Activated naive CD8-positive, alpha-beta T cell treated with anti-CD3 and anti-CD28 coated beads, Interleukin-2, amount 10 ng/mL, durations not matched to agents 7 days and 5 days (primary cell): ENCODE measurements around the gene SHB. TPM values are rescaled to one million over a fixed set of nuclear protein-coding genes. Genes with fewer than 3 reads are reported as not detected.
A peak's percentile ranks its signal among the peaks of the same experiment; 100 is the strongest.

Source experiments
- ATAC-seq: fragments of 150-1000 bp; cut with Tn5 transposase; one replicate; pipeline ENCODE4 v1.10.0; 2021; ENCODE audit warnings: low read depth, moderate library complexity
- POLR2A ChIA-PET: fragments of 350-600 bp; sonication (Branson Sonifier 250); formaldehyde crosslinking; loops from one replicate; lab custom pipeline; 2021; ENCODE audit warnings: antibody characterized with exemption; lab: Charles Lee
- DNase-seq: peaks from one replicate; pipeline ENCODE4 v3.0.0; 2021
- H3K27ac Mint-ChIP-seq: one replicate; pipeline ENCODE4 v1.8.0; 2022; ENCODE audit warnings: mild to moderate bottlenecking, mixed read lengths
- H3K27me3 Mint-ChIP-seq: one replicate; pipeline ENCODE4 v1.8.0; 2022; ENCODE audit warnings: mild to moderate bottlenecking, moderate library complexity, mixed read lengths
- H3K36me3 Mint-ChIP-seq: one replicate; pipeline ENCODE4 v1.8.0; 2021; ENCODE audit warnings: mild to moderate bottlenecking, mixed read lengths
- H3K4me1 Mint-ChIP-seq: one replicate; pipeline ENCODE4 v1.8.0; 2021; ENCODE audit warnings: mixed read lengths
- H3K4me3 Mint-ChIP-seq: one replicate; pipeline ENCODE4 v1.8.0; 2022; ENCODE audit warnings: mild to moderate bottlenecking, moderate library complexity, mixed read lengths
- H3K9me3 Mint-ChIP-seq: one replicate; pipeline ENCODE4 v1.8.0; 2021; ENCODE audit warnings: mixed read lengths
- total RNA-seq, 2 experiments: library from RNA; stranded (reverse); gene quantifications; one replicate each; pipeline ENCODE4 v1.2.3, GENCODE V29; 2021

SHB gene
- total RNA-seq, 2 experiments from 2014 or later, result 0.78 to 1.1 TPM

GRCh38 chr9:38082446-38083287, 13.6 kb upstream of the SHB start:
- Mint-ChIP-seq H3K4me3 (no peak overlapping the region), H3K4me1 (no peaks in the 10 kb centered on the region), H3K27ac (no peak overlapping the region), H3K9me3 (no peaks in the 10 kb centered on the region), H3K36me3 (no peaks in the 10 kb centered on the region), H3K27me3 (peaks cover 14% of the 10 kb centered on the region)
- POLR2A ChIA-PET, result no interaction called here
- no peak for ATAC-seq
- no peak for DNase-seq

DNA sequence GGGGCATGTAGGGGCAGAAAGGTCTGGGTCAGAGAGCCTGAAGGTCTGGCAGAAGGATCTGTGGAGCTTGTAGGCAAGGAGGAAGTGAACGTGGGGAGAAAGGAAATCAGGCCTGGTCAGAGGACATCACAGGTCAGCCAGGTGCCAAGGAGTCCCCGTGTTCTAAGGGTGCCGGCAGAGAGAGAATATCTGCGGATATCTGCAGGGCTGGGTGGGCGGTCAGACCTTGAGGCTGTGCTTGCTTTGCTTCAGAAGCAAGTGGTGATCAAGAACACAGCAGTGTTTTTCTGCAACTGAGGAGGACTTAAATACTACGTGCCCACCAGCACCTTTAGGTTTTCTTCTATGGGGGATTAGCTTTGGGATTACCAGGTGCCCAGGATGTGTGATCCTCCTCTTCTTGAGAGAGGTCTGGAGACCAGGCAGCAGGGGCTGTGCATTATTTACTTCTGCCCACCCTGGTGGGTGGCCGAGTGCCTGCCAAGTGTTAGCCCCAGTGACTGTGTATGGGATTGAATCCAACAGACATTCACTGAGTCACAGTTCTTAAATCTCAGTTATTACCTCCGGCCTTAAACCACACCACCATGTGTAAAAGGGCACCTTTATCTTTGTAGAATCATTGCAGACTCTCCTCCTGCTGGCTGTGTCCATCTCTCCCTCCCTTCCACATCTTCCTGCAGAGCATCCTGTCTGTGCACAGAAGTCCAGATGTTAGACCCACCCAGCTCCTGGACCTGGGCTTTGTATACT, 12.5 kb upstream of the SHB start:
- H3K27me3 Mint-ChIP-seq, result peaks cover 20% of the 10 kb centered on the region
- no peak for DNase-seq
- H3K27ac Mint-ChIP-seq, result no peak overlapping the region
- H3K36me3 Mint-ChIP-seq, result no peaks in the 10 kb centered on the region
- POLR2A ChIA-PET, result no interaction called here
- no peaks in the 10 kb centered on the region for H3K9me3 Mint-ChIP-seq
- no peak for ATAC-seq
- H3K4me3 Mint-ChIP-seq, result no peak overlapping the region
- no peaks in the 10 kb centered on the region for H3K4me1 Mint-ChIP-seq

- POLR2A ChIA-PET, result no interaction called here
- Mint-ChIP-seq H3K9me3 (no peaks in the 10 kb centered on the region), H3K27me3 (peaks cover 17% of the 10 kb centered on the region), H3K4me1 (no peaks in the 10 kb centered on the region), H3K36me3 (no peaks in the 10 kb centered on the region), H3K4me3 (no peak overlapping the region), H3K27ac (no peak overlapping the region)
- no peak for ATAC-seq
- DNase-seq, result no peak
Observed at GRCh38 chr9:38079461-38080031, 10.5 kb upstream of the SHB start.

- ATAC-seq (no peak), DNase-seq (no peak)
- POLR2A ChIA-PET, result no interaction called here
- H3K27me3 Mint-ChIP-seq, result peaks cover 31% of the 10 kb centered on the region
- no peaks in the 10 kb centered on the region for H3K9me3 Mint-ChIP-seq
- no peak overlapping the region for H3K27ac Mint-ChIP-seq
- H3K4me3 Mint-ChIP-seq, result no peak overlapping the region
- H3K4me1 Mint-ChIP-seq, result peaks cover 8% of the 10 kb centered on the region
- H3K36me3 Mint-ChIP-seq, result no peaks in the 10 kb centered on the region
Observed at GRCh38 chr9:38075272-38075671, 6.2 kb upstream of the SHB start.

DNA sequence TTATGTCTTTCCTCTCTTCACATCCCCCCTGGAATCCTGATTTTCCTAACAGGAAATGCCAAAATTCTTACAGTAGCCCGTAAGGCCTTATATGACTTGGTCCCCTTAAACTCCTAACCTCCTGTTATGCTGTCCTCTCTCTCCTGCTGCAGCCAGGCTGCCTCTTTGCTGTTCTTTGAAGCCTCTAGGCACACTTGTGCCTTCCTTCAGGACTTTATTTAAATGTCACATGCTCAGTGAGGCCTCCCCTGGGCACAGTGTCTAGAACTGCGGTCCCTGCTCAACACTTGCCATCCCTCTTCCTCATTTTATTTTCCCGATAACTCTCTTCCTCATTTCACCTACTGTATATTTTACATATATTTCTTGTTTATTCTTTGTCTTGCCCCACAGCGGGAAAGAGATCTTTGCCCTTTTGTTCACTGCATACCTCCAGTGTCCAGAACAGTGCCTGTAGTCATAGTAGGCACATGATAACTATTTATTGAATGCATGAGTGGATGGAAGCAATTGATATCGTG, 5.5 kb upstream of the SHB start:
- Mint-ChIP-seq H3K4me1 (peaks cover 11% of the 10 kb centered on the region), H3K27me3 (peaks cover 34% of the 10 kb centered on the region)
- ATAC-seq, result no peak

GRCh38 chr9:38073882-38074281, 4.9 kb upstream of the SHB start:
- POLR2A ChIA-PET, result no interaction called here
- H3K36me3 Mint-ChIP-seq, result no peaks in the 10 kb centered on the region
- H3K27ac Mint-ChIP-seq, result no peak overlapping the region
- peaks cover 29% of the 10 kb centered on the region for H3K27me3 Mint-ChIP-seq
- H3K4me1 Mint-ChIP-seq, result peaks cover 11% of the 10 kb centered on the region
- DNase-seq, result no peak
- no peak for ATAC-seq
- H3K4me3 Mint-ChIP-seq, result no peak overlapping the region
- no peaks in the 10 kb centered on the region for H3K9me3 Mint-ChIP-seq

More for the DNA sequence above, 5.5 kb upstream of the SHB start:
- Mint-ChIP-seq H3K27ac (no peak overlapping the region), H3K4me3 (no peak overlapping the region), H3K9me3 (no peaks in the 10 kb centered on the region), H3K36me3 (no peaks in the 10 kb centered on the region)
- POLR2A ChIA-PET, result no interaction called here
- DNase-seq, result no peak

DNA sequence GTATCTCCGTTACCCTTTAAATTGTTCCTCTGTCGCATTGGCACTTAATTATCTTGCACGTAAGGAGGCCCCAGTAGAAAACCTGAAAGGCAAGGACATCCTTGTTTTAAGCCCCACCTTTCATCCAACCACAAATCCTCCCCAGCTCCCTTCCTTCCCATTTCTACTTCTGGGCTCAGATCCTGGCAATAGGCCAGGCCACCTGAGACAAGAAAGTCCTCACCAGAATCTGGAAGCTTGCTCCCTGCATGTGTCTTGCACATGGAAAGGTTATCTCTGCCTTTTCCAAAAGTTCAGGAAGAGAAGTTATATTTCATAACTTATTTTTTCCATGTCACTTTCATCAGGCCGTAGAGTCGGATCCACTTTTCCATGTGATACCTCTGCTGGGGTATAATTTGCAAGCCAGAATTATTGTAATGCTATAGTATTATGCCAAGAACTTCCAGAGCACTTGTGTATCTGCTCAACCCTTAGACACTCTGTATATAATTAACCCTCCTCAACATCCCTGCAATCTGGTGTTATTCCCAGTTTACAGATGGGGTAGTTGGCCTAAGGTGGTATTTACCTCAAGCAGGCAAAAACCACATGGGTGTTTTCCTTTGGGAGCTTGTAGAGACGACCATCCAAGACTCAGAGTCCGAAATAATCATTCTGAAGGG, 2.6 kb upstream of the SHB start:
- peaks cover 35% of the 10 kb centered on the region for H3K27me3 Mint-ChIP-seq
- DNase-seq, result no peak
- H3K4me3 Mint-ChIP-seq, result no peak overlapping the region
- no peak for ATAC-seq
- H3K9me3 Mint-ChIP-seq, result no peaks in the 10 kb centered on the region
- H3K27ac Mint-ChIP-seq, result no peak overlapping the region
- peaks cover 20% of the 10 kb centered on the region for H3K4me1 Mint-ChIP-seq
- POLR2A ChIA-PET, result interaction anchor here (0.6 kb wide), 1 partner anchor 16 kb away, joined by 3 read pairs; no protein-coding TSS in a partner anchor
- H3K36me3 Mint-ChIP-seq, result no peaks in the 10 kb centered on the region

DNA sequence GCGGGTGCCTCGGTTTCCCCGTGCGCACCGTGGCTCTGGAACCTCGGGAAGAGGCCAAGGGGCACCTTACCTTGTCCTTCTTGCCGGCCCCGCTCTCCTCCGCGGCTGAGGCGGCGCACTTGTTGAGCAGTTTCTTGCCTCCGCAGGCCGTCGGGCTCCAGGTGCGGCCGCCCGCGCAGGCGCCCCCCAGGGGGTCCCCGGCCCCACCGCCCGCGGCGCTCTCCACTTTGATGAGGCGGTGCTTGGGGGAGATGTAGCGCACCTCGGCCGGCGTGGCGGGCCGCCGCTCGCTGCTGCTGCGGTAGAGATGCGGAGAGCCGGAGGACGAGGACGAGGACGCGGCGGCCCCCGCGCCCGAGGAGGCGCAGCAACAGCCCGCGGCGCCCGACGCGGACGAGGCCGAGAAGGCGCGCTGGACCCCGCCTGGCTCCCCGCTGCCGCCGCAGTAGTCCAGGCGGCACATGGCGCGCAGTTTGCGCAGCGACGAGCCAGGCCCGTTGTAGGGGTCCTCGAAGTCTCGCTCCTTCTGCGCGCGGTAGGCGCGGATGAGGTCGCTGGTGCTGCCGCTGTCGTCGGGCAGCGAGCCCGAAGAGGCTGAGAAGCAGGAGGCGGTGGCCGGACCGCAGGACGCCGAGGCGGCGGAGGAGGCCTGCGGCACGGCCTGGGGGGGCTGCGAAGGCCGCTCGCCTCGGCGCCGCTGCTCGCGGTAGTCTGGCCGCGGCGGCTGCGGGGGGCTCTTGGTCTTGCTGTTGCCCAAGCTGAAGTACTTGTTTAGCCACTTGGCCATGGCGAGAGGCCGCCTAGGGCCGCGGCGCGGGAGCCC, 957 bp downstream of the SHB start:
- H3K27ac Mint-ChIP-seq, result no peak overlapping the region
- POLR2A ChIA-PET, result interaction anchor here (0.8 kb wide), 1 partner anchor 154 kb away, joined by 3 read pairs; no protein-coding TSS in a partner anchor
- DNase-seq (peak; percentile 45), ATAC-seq (no peak)
- H3K4me3 Mint-ChIP-seq, result peak overlapping the region; percentile 78
- no peaks in the 10 kb centered on the region for H3K9me3 Mint-ChIP-seq
- peaks cover 52% of the 10 kb centered on the region for H3K27me3 Mint-ChIP-seq
- H3K36me3 Mint-ChIP-seq, result no peaks in the 10 kb centered on the region
- H3K4me1 Mint-ChIP-seq, result peaks cover 22% of the 10 kb centered on the region

DNA sequence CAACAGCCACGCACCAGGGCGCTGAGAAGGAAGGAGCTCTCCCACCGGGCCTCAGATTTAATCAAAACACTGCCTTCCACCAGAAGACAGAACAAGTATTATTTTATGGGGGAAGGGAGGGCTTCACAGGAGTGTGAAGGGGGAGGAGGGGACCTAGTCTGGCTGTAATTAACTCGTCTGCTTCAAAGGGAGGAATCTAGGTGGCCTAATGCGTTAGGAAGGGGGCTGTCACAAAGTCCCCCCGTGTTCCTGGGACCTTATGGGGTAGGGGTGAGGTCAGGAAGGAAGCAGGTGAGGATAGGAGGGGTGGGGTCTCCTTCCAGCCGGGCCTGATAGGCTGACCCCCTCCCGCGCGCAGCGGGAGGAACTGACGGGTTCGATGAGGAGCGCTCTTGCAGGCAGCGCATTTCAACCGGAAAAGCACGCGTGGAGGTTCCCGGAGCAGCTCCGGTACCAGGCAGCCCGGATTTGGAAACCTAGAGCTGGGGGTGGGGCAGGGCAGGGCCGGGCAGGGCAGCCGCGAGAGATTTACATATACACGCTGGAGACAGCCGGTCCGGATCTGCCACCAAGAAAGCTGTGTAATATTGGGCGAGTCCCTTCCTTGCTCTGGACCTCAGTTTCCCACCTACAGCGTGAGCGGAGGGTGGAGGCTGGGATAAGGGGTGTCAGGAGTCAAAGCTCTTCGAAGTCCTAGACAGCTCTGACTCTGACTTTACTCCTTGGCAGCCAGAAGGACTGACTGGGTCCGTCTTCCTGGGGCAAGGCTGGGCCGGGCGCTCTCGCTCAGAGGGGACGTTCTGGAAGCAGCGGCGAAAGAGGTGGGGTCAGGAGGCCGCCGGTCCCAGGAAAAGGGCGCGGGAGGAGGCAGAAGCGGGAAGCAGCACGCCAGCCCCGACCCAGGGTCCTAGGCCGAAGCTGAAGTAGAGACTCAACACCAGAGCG, 1.8 kb downstream of the SHB start:
- Mint-ChIP-seq H3K27ac (peak overlapping the region; percentile 67), H3K27me3 (peaks cover 46% of the 10 kb centered on the region), H3K36me3 (no peaks in the 10 kb centered on the region), H3K4me3 (peak overlapping the region; percentile 78), H3K9me3 (no peaks in the 10 kb centered on the region), H3K4me1 (peaks cover 22% of the 10 kb centered on the region)
- peak; percentile 36 for DNase-seq
- POLR2A ChIA-PET, result no interaction called here
- no peak for ATAC-seq

GRCh38 chr9:38066197-38066913, 2.7 kb downstream of the SHB start:
- H3K4me1 Mint-ChIP-seq, result peaks cover 22% of the 10 kb centered on the region
- no peaks in the 10 kb centered on the region for H3K9me3 Mint-ChIP-seq
- no peak overlapping the region for H3K4me3 Mint-ChIP-seq
- no peak overlapping the region for H3K27ac Mint-ChIP-seq
- H3K27me3 Mint-ChIP-seq, result peaks cover 44% of the 10 kb centered on the region
- ATAC-seq (no peak), DNase-seq (no peak)
- H3K36me3 Mint-ChIP-seq, result no peaks in the 10 kb centered on the region
- POLR2A ChIA-PET, result no interaction called here

DNA sequence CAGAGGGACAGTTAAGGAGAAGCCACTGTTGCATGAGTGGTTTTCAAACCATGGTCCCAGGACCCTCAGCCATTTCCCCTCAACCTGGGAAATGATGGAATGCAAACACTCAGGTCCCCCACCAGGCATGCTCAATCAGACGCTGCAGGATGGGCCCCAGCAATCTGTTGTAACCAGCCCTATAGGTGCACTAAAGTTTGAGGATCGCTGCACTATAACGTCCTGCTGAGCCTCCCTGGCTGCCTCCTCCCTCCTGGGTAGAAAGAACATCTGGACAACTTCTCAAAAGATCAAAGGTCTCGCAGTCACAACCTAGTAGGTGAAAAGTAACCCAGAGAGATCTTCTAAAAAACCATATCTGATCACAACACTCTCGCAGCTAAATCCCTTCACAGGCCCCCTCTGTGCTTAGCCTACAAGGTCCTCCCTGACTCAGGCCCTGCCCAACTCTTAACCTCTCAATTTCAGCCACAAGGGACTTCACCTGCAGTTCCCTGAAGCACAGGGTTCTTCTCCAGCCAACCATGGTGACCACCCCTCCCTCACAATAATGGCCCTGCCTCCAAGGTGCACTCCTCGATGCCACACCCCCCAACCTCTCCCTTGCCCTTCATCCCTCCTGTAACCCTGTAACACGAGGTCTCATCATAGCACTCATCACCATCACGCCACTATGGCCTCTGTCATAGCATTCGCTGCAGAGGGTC, 3.5 kb downstream of the SHB start:
- POLR2A ChIA-PET, result no interaction called here
- no peak for DNase-seq

More for the DNA sequence above, 3.5 kb downstream of the SHB start:
- ATAC-seq, result no peak
- peaks cover 16% of the 10 kb centered on the region for H3K4me1 Mint-ChIP-seq
- no peak overlapping the region for H3K4me3 Mint-ChIP-seq
- no peaks in the 10 kb centered on the region for H3K9me3 Mint-ChIP-seq
- H3K27ac Mint-ChIP-seq, result no peak overlapping the region
- no peaks in the 10 kb centered on the region for H3K36me3 Mint-ChIP-seq
- H3K27me3 Mint-ChIP-seq, result peaks cover 37% of the 10 kb centered on the region
